Umbilical cord (tissue), 2 donors: ENCODE measurements around the gene LDLRAD3. TPM values are rescaled to one million over a fixed set of nuclear protein-coding genes. Genes with fewer than 3 reads are reported as not detected.

Experiments
- DNase-seq: peaks from one replicate; pipeline ENCODE4 v3.0.0-alpha.2; 2015; ENCODE audit warnings: low spot score
- total RNA-seq: library from RNA; depleted of rRNA; stranded (reverse); fragments of >200 nt; gene quantifications from one replicate; pipeline ENCODE4 v1.2.3, GENCODE V29; 2014; ENCODE audit warnings: low replicate concordance; ENCODE audit not compliant: insufficient read depth

LDLRAD3 gene
- total RNA-seq, 1 donor from 2014 or later = 28.9 TPM

- DNase-seq = no peak
Measured at GRCh38 chr11:35927104-35927503, 16.8 kb upstream of the LDLRAD3 start.

GRCh38 chr11:35927682-35928081 lies 16.2 kb upstream of the LDLRAD3 start:
- no peak for DNase-seq

GRCh38 chr11:35928688-35929395 lies 15.0 kb upstream of the LDLRAD3 start:
- DNase-seq = no peak

GRCh38 chr11:35930466-35930865 lies 13.4 kb upstream of the LDLRAD3 start:
- DNase-seq = no peak

GRCh38 chr11:35932121-35932520 lies 11.7 kb upstream of the LDLRAD3 start:
- DNase-seq = no peak

- no peak for DNase-seq
Measured at GRCh38 chr11:35932681-35933319, 11.1 kb upstream of the LDLRAD3 start.

GRCh38 chr11:35933320-35933871 lies 10.5 kb upstream of the LDLRAD3 start:
- DNase-seq = no peak

GRCh38 chr11:35934271-35934670 lies 9.6 kb upstream of the LDLRAD3 start:
- no peak for DNase-seq

- DNase-seq = no peak
Measured at GRCh38 chr11:35934981-35935380, 8.9 kb upstream of the LDLRAD3 start.

- DNase-seq = no peak
Measured at GRCh38 chr11:35935390-35935789, 8.5 kb upstream of the LDLRAD3 start.

GRCh38 chr11:35937111-35937510 lies 6.8 kb upstream of the LDLRAD3 start:
- DNase-seq = no peak

GRCh38 chr11:35937700-35938099 lies 6.2 kb upstream of the LDLRAD3 start:
- no peak for DNase-seq

GRCh38 chr11:35938231-35938630 lies 5.6 kb upstream of the LDLRAD3 start:
- DNase-seq = no peak

- DNase-seq = no peak
Measured at GRCh38 chr11:35943309-35943708, 553 bp upstream of the LDLRAD3 start.

- peak; percentile 13 for DNase-seq
Measured at GRCh38 chr11:35944503-35945136, 758 bp downstream of the LDLRAD3 start.

- no peak for DNase-seq
Measured at GRCh38 chr11:35945137-35945518, 1.3 kb downstream of the LDLRAD3 start.

- DNase-seq = no peak
Measured at GRCh38 chr11:35946766-35947165, 2.9 kb downstream of the LDLRAD3 start.

- DNase-seq = no peak
Measured at GRCh38 chr11:35947437-35947836, 3.6 kb downstream of the LDLRAD3 start.

GRCh38 chr11:35949242-35949641 lies 5.4 kb downstream of the LDLRAD3 start:
- DNase-seq = no peak

- DNase-seq = no peak
Measured at GRCh38 chr11:35950082-35950481, 6.2 kb downstream of the LDLRAD3 start.

GRCh38 chr11:35951680-35952079 lies 7.8 kb downstream of the LDLRAD3 start:
- DNase-seq = no peak

- no peak for DNase-seq
Measured at GRCh38 chr11:35953081-35953760, 9.4 kb downstream of the LDLRAD3 start.
